HG03066 (cell line): ENCODE measurements around the gene DKC1.

ENCODE experiments used
- ATAC-seq: cut with Tn5 transposase; IDR thresholded peaks from one replicate; pipeline ENCODE4 v1.9.1; 2021; ENCODE audit warnings: low read depth; ENCODE audit not compliant: unreplicated experiment

DKC1 gene

DNA sequence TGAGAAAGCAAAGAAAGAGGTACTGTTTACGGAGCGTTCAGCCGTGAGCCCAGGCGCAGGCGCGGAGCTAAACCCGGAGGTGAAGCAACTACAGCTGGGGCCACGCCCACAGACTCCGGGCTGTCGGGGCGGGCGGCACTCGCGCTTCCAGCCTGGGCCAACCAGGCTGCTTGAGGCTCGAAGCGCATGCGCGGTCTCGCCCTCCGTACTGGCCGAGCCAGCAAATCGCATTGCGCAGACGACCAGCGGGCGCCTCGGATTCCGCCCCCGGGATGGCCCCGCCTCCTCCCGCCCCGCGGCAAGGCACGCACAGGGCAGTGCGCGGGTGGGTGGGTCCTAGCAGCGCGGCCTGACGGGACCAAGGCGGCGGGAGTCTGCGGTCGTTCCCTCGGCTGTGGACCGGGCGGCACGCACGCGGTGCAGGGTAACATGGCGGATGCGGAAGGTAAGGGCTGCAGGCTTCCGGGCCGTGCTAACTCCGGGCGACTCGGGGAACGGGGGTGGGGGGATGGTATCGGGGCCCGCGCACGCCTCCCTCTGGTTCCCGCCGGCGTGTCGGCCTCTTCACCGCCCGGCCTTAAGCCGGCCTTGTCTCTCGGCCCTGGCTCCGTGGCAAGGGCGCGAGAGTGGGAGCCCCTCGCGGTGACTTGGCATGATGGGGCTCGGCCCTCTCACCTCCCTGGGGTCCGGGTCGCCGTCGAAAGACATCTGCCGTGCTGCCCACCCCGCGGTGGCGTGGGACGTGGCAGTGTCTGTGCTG is at the start of gene DKC1:
Gene DKC1 (plus strand): TSS at position 328 of the 760 bp plus-strand sequence. CDS start 102 bp downstream, at position 430.
- ATAC-seq, result peak; percentile 84

GRCh38 chrX:154714925-154715324 is 47.7 kb upstream of the DKC1 start:
- no peak for ATAC-seq

DNA sequence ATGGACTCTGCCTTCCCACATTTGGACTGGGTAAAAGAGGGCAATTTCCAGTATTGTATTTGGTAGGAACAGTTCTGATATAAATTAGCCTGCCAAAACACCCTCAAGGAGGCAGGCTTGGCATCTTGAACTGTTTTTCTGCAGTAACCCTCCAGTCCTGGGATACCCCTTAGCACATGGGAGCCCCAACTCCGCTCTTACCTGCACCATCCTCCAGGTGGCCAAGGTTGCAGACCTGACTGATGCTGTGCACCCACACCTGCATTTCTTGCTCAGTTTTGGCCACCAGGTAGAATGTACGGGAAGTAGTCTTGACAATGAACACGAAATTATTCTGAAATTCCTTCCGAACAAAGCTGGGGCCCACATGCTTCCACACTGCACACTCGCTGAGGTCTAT is 46.8 kb upstream of the DKC1 start:
- ATAC-seq, result no peak

DNA sequence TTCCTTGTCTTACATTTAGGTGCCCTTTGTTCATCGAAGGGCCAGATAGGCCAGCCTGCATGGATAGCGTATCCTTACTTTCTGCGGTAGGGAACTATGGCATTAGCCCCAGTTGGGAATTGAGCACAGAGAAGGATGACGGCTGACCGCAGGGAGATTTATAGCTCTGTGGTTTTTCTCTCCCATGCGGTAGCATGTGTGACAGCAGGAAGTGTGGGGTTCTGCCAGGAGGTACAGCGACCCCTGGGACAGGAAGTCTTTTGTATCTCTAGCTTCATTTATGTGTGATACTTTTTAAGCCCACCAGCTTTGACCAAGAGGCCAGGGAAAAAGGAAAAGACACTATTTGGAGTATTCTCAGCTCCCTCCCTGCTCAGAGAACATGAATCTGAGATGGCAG is 44.8 kb upstream of the DKC1 start:
- ATAC-seq, result no peak

DNA sequence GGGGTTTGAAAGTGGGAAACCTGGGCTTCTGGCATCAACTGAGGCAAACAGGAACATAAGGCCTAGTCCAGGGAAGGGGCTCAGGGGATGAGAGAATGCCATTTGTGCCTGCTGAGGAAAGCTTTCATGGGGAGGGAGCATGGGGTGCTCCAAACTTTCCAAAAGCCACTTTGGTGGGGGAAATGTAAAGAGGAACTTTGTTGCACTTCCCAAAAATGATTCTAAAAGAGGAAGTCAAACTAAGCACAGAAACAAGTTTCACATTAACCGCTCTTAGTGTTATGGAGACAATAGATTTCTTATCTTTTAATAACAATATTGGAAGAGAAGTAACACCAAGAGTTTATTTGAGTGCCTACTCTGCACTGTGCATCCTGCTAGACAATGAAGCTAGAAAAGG is 44.0 kb upstream of the DKC1 start:
- ATAC-seq, result no peak

DNA sequence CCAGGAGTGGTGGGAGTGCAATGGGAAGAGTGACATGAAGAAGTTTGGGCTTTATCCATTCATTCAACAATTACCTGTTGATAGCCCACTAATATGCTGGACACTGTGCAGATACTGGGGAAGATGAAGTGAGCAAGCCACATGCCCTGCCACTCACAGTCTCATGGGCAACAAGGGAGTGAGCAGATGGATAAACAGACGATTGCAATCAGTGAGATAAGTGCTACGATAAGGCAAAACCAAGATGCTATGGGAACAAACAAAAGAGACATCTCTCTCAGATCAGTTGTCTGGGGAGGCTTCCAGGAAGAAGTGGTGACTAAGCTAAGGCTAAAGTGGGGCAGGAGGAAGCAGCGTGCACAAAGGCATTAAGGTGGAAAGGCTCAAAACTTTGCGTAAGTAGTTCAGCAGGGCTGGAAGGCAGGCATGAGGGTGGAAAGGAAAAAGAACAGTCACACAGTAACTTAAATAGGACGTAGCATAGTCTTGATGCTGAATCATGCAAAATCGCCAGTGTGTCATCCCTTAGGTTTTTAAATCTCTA is 43.5 kb upstream of the DKC1 start:
- no peak for ATAC-seq

DNA sequence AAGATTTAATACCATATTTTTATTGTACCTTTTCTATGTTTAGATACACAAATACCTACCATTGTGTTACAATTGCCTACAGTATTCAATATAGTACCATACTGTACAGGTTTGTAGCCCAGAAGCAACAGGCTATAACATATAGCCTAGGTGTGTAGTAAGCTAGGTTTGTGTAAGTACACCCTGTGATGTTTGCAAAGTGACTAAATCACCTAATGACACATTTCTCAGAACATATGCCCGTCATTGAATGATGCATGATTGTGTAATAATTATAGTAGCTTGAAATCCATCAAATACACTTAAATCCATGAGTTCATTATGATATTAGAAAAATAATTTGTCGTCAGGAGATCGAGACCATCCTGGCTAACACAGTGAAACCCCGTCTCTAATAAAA is 42.6 kb upstream of the DKC1 start:
- no peak for ATAC-seq

- ATAC-seq, result no peak
Observed at GRCh38 chrX:154721155-154721554, 41.5 kb upstream of the DKC1 start.

- ATAC-seq, result no peak
Observed at GRCh38 chrX:154724993-154725756, 37.5 kb upstream of the DKC1 start.

DNA sequence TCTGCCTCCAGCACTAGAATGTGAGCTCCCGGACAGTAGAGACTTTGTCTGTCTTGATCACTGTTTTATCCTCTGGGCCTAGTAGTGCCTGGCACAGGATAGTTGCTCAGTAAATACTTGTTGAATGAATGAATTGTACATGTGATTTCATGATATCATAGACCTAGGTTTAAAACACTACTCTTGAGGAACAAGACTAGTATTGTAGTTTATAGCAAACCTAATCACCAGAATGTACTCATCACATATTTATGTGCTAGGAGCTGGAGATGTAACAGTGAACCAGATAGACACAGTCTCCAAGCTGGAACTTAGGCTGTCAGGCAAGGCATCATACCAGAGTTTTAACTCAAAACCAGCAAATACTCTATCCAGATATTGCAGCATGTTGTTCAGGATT is 35.2 kb upstream of the DKC1 start:
- ATAC-seq, result no peak

GRCh38 chrX:154727871-154728270 is 34.8 kb upstream of the DKC1 start:
- no peak for ATAC-seq

DNA sequence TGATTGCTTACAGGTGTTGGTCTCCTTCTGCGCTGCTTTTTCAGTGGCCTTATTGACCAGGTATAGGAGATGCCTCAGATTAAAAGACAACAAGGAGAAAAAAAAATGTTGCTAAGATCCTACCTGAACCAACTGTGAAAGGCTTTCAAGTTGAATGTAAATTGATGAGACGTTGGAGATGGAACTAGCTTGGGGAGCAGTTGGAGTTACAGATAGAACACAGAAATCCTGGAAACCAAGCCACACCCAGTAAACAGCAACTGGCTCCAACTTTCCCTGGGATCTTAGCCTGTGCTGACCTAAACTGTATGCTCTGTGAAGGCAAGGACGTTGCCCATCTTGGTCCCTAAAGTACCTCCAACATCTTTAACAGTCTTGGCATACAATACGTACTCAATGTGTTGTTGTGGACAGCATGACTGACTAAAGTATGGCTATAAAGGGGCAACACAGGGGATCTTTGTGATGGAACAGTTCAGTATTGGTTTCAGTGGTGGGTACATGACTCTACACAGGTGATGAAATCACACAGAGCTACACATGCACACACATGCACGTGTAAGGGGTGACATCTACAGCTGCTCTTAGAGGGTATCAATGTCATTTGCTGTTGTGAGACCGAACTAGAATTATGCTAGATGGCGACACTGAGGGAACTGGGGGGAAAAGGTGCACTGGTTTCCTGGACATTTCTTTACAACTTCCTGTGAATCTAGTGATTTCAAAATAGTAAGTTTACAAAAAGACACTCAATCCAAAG is 34.1 kb upstream of the DKC1 start:
- ATAC-seq, result no peak

- ATAC-seq, result no peak
Observed at GRCh38 chrX:154729439-154729838, 33.2 kb upstream of the DKC1 start.

GRCh38 chrX:154730253-154730891 is 32.3 kb upstream of the DKC1 start:
- no peak for ATAC-seq

- no peak for ATAC-seq
Observed at GRCh38 chrX:154731184-154731583, 31.5 kb upstream of the DKC1 start.

DNA sequence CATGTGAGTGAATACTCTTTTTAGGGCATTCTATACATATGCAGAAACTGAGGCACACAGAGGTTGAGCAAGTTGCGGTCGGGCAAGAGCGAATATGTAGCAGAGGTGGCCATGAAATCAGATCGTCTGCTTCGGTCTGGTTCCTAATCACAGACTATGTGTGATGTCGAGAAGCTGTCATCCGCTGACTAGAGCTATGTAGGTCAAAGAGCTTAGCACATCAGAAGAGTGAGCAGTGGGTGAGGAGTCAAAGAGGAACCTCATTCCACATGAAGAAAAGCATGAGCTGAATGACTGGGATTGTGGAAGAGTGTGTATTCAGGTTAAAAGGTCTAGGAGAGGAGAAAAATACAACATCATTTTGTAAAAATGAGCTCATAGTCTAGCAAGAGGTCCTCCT is 30.8 kb upstream of the DKC1 start:
- ATAC-seq, result no peak

- no peak for ATAC-seq
Observed at GRCh38 chrX:154732421-154733065, 30.1 kb upstream of the DKC1 start.

DNA sequence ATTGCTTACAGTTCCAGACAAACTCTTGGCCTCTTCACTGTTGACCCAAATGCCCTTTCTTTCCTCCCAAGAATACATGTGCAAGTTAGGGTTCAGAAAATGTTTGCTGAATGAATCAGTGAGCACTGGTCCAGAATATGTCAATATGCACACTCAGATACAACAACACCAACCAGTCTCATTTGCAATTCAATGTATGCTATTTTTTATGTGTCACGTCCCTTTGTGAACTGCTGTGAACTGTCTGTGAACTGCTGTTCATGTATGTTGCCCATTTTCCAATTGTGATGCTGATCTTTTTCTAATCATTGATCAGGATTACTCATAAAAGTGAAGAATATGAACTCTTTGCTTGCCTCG is 29.6 kb upstream of the DKC1 start:
- ATAC-seq, result no peak

- ATAC-seq, result peak; percentile 73
Observed at GRCh38 chrX:154734061-154734781, 28.4 kb upstream of the DKC1 start.
